Epidermal melanocyte (primary cell): ENCODE results near the gene MRPL50.
"Not testable (repeated sequence)": the region's sequence is repeated elsewhere in the genome, so short reads cannot be mapped to it uniquely, and the experiment has no call there.

Experiments
- DNase-seq: peaks from one replicate; pipeline ENCODE4 v3.0.0; 2011; ENCODE audit warnings: low spot score; ENCODE audit not compliant: insufficient read length

Gene MRPL50

GRCh38 chr9:101418518-101419430 lies 20.4 kb upstream of the MRPL50 start:
- no peak for DNase-seq

DNA sequence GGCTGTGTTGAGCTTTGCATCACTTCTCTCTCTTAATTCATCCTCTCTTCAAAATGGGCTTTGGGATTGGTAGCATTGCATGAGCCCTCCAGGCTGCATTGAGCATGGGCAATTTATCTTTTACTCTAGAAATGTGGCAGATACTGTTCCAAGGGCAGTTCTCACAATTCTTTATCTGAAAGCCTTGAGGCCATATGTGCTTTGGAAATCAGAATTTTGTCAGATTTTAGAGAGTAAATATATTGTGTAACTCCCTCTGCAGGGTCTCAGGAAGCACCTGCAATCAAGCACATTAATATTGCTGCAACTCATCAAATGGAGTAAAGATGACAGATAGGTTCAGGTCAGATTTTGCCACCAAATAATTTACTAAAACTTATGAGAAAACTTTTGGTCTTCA lies 19.6 kb upstream of the MRPL50 start:
- no peak for DNase-seq

GRCh38 chr9:101417389-101417788 lies 19.0 kb upstream of the MRPL50 start:
- DNase-seq, result no peak

- no peak for DNase-seq
These were observed 17.2 kb upstream of the MRPL50 start for GRCh38 chr9:101415578-101415977.

- DNase-seq, result no peak
These were observed 16.4 kb upstream of the MRPL50 start for GRCh38 chr9:101414839-101415238.

DNA sequence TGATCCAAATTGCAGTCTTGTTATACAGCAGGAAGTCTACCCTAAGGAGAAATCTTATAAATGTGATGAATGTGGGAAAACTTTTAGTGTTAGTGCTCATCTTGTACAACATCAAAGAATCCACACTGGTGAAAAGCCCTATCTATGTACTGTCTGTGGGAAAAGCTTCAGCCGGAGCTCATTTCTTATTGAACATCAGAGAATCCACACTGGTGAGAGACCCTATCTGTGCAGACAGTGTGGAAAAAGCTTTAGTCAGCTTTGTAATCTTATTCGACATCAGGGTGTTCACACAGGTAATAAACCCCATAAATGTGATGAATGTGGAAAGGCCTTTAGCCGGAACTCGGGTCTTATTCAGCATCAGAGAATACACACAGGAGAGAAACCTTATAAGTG lies 10.7 kb upstream of the MRPL50 start:
- no peak for DNase-seq

DNA sequence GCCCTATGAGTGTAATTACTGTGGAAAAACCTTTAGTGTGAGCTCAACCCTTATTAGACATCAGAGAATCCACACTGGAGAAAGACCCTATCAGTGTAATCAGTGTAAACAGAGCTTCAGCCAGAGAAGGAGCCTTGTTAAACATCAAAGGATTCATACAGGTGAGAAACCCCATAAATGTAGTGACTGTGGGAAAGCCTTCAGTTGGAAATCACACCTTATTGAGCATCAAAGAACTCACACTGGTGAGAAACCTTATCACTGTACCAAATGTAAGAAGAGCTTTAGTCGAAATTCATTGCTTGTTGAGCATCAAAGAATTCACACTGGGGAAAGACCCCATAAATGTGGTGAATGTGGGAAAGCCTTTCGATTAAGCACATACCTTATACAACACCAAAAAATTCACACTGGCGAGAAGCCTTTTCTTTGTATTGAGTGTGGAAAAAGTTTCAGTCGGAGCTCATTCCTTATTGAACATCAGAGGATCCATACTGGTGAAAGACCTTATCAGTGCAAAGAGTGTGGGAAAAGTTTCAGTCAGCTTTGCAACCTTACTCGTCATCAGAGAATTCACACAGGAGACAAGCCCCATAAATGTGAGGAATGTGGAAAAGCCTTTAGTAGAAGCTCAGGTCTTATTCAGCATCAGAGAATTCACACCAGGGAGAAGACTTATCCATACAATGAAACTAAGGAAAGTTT lies 10.1 kb upstream of the MRPL50 start:
- DNase-seq, result no peak

DNA sequence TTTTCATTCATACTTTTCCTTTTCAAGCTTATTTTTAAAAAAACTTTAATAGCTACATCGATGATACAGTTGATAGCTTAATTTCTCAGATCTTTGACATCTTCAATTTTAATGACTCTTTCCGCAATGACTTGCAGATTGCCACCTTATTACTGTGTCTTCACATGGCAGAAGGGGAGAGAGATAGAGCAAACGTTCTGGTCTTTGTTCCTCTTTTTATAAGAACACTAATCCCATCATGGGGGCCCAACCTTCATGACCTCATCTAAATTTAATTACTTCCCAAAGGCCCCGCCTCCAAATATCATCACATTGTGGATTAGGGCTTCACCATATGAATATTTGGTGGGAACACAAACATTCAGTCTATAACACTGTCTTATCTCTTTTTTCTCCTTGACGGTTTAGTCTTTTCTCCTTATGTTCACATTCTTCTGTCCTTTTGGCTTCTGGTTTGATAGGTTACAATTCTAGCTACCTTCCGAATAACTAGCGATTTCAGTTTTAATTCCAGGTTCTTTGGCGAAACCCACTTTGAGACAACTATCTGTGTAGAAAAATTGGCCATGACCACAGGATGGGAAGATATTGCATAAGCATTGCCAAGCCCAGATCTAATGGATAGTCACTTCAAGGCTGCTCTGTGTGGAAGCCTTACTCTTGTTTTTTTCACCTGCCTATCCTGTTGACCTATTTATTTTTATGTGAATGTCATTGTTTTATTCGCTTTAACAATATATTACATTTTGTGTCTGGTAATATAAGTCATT lies 5.3 kb upstream of the MRPL50 start:
- DNase-seq, result no peak

DNA sequence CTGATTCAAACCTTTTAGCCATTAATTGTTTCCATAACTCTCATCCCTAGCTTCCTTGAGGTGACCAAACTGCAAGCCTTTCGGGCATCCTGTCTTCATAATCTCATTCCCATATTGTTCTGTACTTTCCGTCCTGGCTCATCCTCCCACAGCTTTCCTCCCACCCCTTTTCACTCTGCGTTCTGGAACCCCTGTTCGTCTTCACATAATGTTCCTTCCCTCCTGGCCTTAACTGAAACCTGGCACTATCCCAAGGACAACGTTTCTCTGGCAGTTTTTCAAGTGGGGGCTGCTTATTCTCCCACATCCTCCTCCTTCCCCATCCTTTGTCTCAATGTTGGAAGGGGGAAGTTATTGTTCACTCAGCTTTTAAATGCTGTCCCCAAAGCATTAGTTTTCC lies 1.7 kb upstream of the MRPL50 start:
- DNase-seq, result no peak

- no peak for DNase-seq
These were observed 1.2 kb upstream of the MRPL50 start for GRCh38 chr9:101399643-101399970.

DNA sequence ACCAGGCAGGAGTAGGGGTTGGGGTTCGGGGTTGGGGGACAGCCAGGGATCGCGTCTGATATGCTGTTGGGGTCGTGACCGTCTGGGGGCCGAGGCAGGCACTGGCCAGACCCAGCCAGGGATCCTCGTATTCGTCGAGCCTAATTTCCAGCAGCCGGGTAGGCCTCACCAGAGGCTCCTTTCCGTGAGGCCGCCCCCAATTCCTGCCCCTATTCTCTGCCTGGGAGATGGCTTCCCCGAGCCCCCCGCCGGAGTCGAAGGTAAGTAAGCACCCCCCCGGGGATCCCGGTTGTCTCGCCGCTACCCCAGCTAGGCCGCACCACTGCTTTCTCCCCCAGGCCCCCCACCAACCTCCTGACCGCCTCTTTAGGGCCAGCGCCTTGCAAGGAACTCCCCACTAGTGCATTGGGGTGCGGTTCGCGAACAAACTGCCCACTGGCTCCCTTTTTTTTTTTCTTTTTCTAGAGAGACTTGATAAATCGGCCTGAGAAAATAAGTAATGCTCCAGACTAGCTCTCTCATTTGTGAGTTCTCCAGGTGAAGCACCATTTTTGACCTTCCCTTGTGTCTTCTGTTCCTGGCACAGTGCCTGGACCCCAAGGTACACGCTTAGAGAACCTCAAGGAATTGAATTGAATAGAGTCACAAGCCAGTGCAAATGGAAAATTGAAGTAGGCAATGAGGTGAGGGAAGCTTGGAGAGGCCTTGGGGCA lies 668 bp upstream of the MRPL50 start:
- no peak for DNase-seq

DNA sequence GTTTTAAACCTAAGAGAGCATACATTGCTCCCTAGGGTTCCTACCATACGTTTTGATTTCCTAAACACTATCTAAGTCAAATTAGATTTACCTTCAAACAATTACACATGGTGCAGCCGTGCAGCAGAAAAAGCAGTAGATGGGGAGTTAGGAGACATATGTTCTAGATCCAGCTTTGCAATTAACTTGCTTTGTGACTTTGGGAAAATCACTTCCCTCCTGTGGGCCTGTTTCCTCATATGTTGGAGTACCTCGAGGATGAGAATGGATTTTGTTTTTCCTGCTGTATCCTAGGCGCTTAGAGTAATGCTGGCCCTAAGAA lies 711 bp downstream of the MRPL50 start:
- no peak for DNase-seq

- DNase-seq, result no peak
These were observed 3.7 kb downstream of the MRPL50 start for GRCh38 chr9:101394687-101395086.

- DNase-seq, result no peak
These were observed 5.3 kb downstream of the MRPL50 start for GRCh38 chr9:101393135-101393534.

DNA sequence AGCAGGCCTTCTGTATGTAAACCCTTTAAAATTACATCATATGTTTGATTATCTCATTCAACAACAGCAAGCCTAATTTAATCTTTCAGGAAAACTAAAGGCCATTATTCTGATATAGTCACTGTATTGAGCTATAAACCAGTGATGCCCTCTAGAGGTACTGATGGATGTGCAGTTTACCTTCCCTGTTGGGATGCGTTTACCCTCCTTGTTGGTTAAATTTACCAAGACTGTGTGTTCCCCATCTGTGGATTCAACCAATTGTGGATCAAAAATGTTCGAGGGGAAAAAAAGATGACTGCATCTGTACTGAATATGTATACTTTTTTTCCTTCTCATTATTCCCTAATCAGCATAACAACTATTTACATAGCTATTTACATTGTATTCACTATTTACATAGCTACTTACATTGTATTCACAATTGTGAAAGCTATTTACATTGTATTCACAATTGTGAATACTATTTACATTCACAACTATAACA lies 9.9 kb downstream of the MRPL50 start:
- DNase-seq, result no peak

- DNase-seq, result no peak
These were observed 10.4 kb downstream of the MRPL50 start for GRCh38 chr9:101387871-101388506.

DNA sequence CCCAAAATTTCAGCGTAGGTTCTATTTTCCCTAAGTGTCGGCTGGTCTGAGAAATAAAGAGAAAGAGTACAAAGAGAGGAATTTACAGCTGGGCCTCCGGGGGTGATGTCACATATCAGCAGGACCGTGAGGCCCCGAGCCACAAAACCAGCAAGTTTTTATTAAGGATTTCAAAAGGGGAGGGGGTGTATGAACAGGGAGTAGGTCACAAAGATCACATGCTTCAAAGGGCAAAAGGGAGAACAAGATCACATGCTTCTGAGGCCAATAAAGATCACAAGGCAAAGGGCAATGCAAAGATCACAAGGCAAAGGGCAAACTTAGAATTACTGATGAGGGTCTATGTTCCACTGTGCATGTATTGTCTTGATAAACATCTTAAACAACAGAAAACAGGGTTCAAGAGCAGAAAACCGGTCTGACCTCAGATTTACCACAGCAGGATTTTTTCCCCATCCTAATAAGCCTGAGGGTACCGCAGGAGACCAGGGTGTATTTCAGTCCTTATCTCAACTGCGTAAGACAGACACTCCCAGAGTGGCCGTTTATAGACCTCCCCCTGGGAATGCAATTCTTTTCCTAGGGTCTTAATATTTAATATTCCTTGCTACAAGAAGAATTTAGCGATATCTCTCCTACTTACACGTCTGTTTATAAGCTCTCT lies 13.4 kb downstream of the MRPL50 start, which contains the start of gene BAAT:
Gene BAAT (minus strand): TSS at position 134 of the 664 bp plus-strand sequence. CDS start 13,602 bp downstream, outside the sequence.
- not testable (repeated sequence) for DNase-seq

DNA sequence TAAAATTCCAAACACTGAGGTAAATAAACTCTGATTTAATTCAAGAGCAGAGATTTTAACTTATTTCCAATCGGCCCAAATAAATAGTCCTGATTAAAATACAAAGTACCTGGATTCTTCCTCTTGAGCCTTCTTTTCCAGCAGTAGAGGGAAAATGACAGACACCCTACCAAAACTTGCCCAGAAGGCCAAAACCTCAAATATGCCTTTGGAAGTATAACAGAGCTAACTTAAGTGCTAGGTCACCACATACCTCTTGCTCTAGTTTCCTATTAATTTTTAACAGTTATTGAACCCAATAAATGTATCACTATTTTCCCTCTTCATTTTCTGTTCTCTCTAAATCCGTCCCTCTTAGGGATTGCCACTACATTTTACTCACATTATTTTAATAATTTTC lies 15.1 kb downstream of the MRPL50 start:
- DNase-seq, result no peak

GRCh38 chr9:101381833-101382342 lies 16.5 kb downstream of the MRPL50 start:
- DNase-seq, result no peak

DNA sequence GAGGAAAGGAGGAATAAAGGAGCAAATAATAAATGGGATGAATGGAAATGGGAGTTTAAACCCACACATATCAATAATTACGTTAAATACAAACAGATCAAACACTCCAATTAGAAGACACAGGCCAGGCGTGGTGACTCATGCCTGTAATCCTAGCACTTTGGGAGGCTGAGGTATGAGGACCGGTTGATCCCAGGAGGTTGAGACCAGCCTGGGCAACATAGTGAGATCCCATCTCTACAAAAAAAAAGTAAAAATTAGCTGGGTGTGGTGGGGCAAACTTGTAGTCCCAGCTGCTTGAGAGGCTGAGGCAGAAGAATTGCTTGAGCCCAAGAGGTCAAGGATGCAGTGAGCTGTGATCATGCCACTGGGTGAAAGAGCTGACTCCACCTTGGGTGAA lies 17.3 kb downstream of the MRPL50 start:
- no peak for DNase-seq
